HuH-7 (cell line): ENCODE data around the gene CYSTM1.
"Not testable (repeated sequence)": the region's sequence is repeated elsewhere in the genome, so short reads cannot be mapped to it uniquely, and the experiment has no call there.

Experiments
- DNase-seq: peaks from one replicate; pipeline ENCODE4 v3.0.0; 2011; ENCODE audit warnings: low spot score

CYSTM1 gene

GRCh38 chr5:140178086-140178410 lies 3.1 kb downstream of the CYSTM1 start:
- no peak for DNase-seq

- DNase-seq: no peak
Observed at GRCh38 chr5:140178482-140179116, 3.6 kb downstream of the CYSTM1 start.

- no peak for DNase-seq
Observed at GRCh38 chr5:140181002-140181483, 6.1 kb downstream of the CYSTM1 start.

DNA sequence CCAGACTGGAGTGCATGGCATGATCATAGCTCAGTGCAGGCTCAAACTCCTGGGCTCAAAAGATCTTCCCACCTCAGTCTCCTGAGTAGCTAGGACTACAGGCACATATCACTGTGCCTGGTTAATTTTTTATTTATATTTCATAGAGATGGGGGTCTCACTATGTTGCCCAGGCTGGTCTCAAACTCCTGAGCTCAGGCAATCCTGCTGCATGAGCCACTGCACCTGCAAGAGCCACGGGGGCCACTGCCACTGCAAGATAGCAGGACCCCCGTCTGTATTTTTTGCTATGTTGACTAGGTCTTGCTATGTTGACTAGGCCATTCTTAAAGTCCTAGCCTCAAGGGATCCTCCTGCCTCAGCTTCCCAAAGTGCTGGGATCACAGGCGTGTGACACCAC lies 6.5 kb downstream of the CYSTM1 start:
- no peak for DNase-seq

- no peak for DNase-seq
Observed at GRCh38 chr5:140182075-140182711, 7.2 kb downstream of the CYSTM1 start.

DNA sequence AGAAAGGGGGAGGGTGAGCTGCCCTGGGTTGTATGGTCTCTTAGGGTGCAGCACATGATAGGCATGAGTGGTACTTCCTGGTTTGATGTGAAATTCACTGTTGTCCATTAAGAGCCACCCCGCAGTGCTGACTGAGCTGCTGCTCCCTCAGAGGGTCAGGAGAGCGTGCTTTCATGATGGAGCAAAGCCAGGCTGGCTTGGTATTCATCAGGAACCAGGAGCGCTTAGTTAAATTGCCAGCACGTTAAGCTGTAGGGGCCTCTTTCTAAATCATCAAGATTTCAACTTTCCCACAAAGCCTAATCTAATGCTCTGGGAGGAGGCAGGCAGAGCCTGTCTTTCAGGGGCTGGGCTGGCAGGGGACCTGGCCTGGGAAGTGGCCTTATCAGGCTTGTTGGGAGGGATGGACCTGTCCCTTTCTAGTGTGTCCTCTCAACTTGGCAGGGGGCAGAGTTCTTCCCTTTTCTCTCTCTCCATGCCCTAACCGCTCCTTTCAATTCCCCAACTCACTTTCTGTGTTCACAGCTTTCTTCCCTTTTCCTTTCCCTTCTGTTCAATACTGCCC lies 7.9 kb downstream of the CYSTM1 start:
- no peak for DNase-seq

GRCh38 chr5:140185409-140185808 lies 10.4 kb downstream of the CYSTM1 start:
- DNase-seq: no peak

- DNase-seq: no peak
Observed at GRCh38 chr5:140186267-140186671, 11.3 kb downstream of the CYSTM1 start.

DNA sequence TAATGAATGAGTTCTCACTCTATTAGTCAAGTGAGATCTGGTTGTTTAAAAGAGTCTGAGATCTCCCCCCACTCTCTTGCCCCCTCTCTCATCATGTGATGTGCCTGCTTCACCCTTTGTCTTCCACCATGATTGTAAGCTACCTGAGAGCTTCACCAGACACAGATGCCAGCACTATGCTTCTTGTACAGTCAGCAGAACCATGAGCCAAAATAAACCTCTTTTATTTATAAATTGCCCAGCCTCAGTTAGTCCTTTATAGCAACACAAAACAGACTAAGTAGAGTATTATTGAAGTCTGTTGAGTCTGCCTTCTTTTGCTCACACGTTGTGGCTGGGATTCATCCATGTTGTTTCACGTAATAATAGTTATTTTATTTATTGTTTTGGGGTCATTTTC lies 14.3 kb downstream of the CYSTM1 start:
- DNase-seq: no peak

DNA sequence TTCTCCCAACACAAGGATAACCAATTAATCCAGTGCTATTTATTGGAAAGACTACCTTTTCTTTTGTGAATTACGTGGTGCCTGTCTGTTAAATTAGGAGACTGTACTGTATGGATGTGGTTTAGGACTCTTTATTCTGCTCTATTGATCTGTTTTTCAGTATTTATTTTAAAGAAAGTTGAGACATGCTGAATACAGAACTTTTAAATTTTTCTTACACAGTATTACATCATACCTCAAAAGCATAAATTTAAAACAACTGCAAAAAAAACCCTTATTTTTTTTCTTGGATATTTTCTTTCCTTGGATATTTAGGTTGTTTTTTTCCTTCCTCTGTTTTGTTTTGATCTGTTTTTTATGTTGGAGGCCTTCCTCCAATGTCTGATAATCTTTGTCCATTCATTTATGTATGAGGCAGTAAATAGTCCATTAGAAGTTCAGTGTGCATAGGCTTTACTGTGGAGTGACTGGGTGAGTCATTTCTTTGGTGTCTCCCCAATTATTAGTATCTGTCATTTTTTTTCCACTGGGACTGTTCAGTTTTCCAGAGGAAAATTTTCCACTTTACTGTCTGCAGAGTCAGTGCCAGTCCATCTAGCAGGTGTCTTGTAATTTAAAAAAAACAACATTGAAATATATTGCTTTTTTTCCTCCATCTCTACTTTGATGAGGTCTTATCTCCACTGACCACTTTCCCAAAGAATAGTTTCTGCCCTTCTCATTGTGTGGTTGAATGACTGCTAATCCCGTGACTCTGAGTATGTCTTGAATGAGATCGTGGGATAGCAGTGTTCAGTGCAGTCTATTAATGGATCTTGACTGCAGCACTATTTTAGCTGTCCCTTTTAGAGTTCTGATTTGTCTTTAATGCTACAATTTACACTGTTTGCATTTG lies 15.2 kb downstream of the CYSTM1 start:
- DNase-seq: no peak

- DNase-seq: no peak
Observed at GRCh38 chr5:140190872-140191218, 15.9 kb downstream of the CYSTM1 start.

GRCh38 chr5:140192715-140193430 lies 17.9 kb downstream of the CYSTM1 start:
- DNase-seq: no peak

DNA sequence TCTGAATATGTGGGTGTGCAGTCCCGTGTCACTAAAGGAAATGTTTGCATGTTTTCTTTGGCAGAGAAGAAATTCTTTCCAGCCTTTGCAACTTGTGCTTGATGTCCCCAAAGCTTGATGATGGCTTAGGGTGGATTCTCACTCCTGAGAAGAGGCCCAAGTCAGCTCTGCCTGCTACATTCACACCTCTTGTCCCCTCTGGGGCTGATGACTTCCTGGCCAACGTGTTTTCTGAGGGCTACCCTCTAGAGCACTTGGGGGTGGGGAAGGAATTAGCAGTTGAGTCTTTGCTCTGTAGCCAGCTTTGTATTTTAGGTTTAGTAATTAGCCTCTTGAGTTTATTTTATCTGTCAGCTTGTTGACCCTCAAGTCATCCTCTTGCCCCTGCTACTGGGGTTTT lies 19.7 kb downstream of the CYSTM1 start:
- no peak for DNase-seq

GRCh38 chr5:140196115-140196814 lies 21.3 kb downstream of the CYSTM1 start:
- no peak for DNase-seq

GRCh38 chr5:140197023-140197422 lies 22.0 kb downstream of the CYSTM1 start:
- no peak for DNase-seq

- not testable (repeated sequence) for DNase-seq
Observed at GRCh38 chr5:140198915-140199314, 23.9 kb downstream of the CYSTM1 start.

DNA sequence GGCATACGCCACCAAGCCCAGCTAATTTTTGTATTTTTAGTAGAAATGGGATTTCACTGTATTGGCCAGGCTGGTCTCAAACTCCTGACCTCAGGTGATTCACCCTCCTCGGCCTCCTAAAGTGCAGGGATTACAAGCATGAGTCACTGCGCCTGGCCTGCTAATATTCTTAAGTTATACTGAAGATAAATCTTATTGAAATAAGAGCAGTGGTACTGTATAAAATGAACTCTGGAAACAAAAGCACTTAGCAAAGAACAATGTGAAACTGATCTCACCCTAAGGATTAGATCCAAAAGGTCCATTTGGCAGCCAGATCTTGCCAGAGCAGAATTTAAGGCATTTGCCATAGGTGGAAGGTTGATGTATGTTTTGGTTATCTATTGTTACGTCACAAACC lies 27.1 kb downstream of the CYSTM1 start:
- no peak for DNase-seq

DNA sequence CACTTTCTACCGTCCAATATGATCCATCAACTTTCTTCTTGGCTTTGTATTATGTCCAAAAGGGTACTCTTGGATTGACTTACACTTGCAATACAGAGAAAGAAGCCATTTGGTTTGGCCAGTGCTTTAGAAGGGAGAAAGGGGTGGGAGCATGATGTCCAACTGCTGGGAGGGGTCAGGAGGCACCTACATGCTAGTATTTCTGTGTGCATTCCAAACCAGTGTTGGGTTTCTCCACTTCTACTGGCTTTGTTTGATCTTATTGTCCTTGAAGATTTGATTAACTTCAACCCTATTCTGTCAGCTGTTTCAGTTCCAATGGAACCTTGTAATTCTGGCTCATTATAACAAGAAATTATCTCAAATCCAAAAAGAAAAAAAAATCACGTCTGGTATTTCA lies 27.6 kb downstream of the CYSTM1 start:
- no peak for DNase-seq

- DNase-seq: no peak
Observed at GRCh38 chr5:140205216-140205615, 30.2 kb downstream of the CYSTM1 start.

- DNase-seq: no peak
Observed at GRCh38 chr5:140205952-140206351, 31.0 kb downstream of the CYSTM1 start.

- no peak for DNase-seq
Observed at GRCh38 chr5:140207250-140207964, 32.4 kb downstream of the CYSTM1 start.
